Liver (tissue), 2 donors: ENCODE results near the gene ROBO2.

Experiments
- REST ChIP-seq: IDR thresholded peaks from 2 replicates; pipeline ENCODE4 v1.6.1; 2016; ENCODE audit warnings: antibody characterized with exemption, mild to moderate bottlenecking
- TF ChIP-seq, protein P1 (sequence below): fragments of 150-350 bp; IDR thresholded peaks from 2 replicates; pipeline ENCODE4 v1.5.1; 2017; ENCODE audit warnings: improper control_type of control experiment, low read depth, low read length; ENCODE audit not compliant: missing input control
- TF ChIP-seq, protein P2 (sequence below): IDR thresholded peaks from 2 replicates; pipeline ENCODE4 v1.6.1; 2016; ENCODE audit warnings: antibody characterized with exemption
- donor health status: healthy.

- TF ChIP-seq, protein P1, sequence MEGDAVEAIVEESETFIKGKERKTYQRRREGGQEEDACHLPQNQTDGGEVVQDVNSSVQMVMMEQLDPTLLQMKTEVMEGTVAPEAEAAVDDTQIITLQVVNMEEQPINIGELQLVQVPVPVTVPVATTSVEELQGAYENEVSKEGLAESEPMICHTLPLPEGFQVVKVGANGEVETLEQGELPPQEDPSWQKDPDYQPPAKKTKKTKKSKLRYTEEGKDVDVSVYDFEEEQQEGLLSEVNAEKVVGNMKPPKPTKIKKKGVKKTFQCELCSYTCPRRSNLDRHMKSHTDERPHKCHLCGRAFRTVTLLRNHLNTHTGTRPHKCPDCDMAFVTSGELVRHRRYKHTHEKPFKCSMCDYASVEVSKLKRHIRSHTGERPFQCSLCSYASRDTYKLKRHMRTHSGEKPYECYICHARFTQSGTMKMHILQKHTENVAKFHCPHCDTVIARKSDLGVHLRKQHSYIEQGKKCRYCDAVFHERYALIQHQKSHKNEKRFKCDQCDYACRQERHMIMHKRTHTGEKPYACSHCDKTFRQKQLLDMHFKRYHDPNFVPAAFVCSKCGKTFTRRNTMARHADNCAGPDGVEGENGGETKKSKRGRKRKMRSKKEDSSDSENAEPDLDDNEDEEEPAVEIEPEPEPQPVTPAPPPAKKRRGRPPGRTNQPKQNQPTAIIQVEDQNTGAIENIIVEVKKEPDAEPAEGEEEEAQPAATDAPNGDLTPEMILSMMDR: peak; percentile 25
- TF ChIP-seq REST: no peak
- TF ChIP-seq, protein P2, sequence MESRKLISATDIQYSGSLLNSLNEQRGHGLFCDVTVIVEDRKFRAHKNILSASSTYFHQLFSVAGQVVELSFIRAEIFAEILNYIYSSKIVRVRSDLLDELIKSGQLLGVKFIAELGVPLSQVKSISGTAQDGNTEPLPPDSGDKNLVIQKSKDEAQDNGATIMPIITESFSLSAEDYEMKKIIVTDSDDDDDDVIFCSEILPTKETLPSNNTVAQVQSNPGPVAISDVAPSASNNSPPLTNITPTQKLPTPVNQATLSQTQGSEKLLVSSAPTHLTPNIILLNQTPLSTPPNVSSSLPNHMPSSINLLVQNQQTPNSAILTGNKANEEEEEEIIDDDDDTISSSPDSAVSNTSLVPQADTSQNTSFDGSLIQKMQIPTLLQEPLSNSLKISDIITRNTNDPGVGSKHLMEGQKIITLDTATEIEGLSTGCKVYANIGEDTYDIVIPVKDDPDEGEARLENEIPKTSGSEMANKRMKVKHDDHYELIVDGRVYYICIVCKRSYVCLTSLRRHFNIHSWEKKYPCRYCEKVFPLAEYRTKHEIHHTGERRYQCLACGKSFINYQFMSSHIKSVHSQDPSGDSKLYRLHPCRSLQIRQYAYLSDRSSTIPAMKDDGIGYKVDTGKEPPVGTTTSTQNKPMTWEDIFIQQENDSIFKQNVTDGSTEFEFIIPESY: no peak
Observed at GRCh38 chr3:77348244-77348855, 308.5 kb downstream of the ROBO2 start.
